NCI-H2196 (cell line): ENCODE measurements around the gene CISD3.

Experiments used
- DNase-seq: peaks from one replicate; lab custom pipeline; 2025; ENCODE audit not compliant: unreplicated experiment; lab: John Stamatoyannopoulos, UW

The CISD3 gene

DNA sequence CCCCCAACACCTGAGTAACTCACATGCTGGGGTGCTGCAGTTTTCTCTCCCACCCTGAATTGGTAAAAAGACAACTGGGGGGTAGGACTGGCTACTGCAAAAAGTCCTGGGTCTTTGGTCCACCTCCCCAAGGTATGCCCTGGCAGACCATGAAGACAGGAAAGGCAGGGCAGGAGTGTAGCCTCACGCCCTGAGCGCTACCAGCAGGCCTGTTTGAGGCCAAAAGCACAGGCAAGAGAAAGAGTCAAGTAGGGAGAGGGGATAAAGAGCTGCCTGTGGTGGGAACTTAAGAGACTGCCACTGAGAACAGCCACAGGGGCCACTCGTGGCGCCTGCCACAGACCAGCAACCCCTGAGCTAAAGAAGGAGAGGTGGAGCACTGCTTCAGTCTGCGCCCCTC is 36.2 kb downstream of the CISD3 start:
- no peak for DNase-seq

DNA sequence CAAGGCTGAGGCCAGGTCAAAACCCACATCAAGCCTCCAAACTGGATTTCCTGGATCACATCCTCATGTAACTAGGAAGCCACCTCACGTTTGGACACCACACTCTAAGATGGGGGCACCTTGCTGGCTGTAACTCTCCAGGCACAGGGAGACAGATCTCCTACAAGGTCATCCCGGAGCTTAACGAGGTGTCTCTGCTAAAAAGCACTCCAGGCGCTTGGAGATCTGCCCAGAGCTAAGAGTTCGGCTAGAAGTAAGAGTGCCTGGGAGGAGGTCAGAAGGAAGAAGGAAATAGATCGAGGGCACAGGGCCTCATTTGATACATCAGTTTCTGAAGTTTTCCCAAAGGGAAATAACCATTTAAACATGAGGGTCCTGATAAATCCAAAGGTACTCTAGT is 38.3 kb downstream of the CISD3 start:
- DNase-seq = no peak

DNA sequence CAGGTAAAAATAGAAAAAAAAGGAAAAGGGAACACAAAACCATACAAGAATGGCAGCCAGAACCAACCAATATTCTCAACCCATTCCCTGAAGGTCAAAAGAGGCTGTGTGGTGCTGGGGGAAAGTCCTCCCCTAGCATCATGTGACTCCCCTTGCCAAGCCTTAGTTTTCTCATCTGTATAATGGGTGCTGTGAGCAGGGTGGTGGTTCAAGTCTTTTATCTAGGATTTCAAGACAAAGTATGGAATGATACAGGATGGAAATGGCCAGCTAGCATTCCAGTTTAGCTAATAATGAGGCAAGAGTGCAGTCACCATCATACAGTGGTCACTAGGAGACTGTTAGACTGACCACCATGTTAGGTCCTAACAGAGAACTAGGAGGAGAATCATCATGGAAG is 43.1 kb downstream of the CISD3 start:
- no peak for DNase-seq

DNA sequence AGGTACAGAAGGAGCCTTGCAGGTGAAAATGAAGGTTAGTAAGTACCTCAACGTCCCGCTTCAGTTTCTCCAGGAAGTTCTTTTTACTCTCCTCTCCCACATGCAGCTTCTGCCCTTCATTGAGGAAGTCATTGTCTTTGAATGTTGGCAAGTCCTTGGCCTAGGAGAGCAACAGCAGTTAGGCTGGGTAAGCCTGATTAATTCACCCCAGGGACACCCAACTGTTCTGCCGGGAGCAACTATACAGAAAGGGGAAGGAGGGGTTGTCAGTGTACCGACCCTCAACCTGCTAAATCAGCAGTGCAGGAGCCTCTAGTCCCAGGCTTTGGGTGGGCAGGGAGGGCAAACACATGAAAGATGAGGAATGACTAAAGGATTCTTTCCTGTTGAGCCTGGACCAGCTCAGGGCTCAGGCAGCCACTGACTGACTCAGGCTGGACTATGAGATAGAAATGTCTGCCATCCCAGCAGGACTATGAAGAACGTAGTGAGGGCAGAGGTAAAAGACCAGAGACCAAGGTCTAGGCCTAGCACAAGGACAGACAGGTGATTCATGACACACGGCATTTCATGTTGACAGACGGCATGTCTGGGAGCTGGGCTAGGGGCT is 47.6 kb downstream of the CISD3 start:
- DNase-seq = no peak

DNA sequence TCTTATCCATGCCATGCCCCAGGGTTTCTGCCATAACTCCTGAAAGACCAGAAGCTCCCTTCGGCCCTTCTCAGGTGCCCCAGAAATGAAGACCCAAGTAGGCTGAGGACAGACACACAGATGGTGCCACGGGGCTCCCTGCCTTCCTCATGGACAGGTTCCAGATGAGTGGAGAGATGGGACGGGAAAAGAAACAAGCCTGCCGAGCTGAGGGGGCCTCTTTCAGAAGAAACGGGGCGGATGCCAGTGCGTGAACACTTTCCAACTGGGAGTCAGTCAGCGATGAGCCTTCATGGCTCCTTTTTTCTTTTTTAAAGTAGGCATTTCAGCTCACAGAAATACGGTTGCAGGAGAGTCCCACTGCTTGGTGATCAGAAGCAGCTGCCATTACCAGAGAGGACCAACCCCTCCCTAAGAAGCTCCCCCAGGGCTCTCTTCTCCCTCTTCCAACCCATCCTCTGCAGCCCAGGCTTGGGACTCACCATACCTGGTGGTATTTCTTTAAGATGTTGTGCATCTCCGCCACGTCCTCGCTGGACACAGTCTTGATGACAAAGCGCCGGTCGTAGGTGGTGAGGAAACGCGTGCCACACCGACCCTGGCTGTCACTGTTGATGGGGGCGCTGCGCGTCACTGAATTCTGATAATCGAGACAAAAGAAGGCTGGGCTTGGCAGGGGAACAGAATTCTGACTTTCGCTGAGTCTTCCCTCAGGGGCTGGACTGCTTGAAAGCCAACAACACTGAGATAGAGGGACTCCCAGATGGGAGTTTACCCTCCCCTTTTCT is 50.0 kb downstream of the CISD3 start:
- DNase-seq = no peak

DNA sequence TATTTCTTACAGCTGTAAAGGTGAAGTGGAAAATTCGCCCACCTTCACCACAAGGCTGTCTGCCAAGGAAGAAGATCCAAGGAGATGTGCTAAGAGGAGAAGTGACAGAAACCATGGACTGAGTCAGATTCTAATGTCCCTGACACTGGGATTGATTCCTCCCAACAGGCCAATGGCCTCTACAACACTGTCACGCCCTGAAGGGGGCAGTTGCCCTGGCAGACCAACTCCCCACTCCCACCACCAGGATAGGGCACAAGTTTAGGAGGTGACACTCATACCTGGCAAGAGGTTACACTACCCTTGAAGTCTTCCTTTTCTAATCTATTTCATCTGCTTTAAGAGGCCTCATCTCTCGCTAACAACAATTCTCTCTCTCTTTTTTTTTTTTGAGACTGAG is 53.1 kb downstream of the CISD3 start:
- DNase-seq = no peak
